CD4-positive, CD25-positive, alpha-beta regulatory T cell (primary cell): Measurements from ENCODE around the gene NRF1. TPM values are rescaled to one million over a fixed set of nuclear protein-coding genes. Genes with fewer than 3 reads are reported as not detected.
"Not testable (repeated sequence)": the region's sequence is repeated elsewhere in the genome, so short reads cannot be mapped to it uniquely, and the experiment has no call there.

Experiments
- ATAC-seq, 2 donors: fragments of 150-1000 bp; cut with Tn5 transposase; one replicate each; pipeline ENCODE4 v1.10.0; 2021; ENCODE audit warnings: low read depth in 2 of 2, moderate number of reproducible peaks in 2 of 2, moderate library complexity in 1 of 2
- DNase-seq, 3 donors: peaks; one replicate each; pipeline versions ENCODE4 v3.0.0 to v3.0.0-alpha.2; 2012 to 2022; ENCODE audit warnings: mixed read lengths in 1 of 3
- H3K27ac ChIP-seq: one replicate; pipeline ENCODE4 v1.7.0; 2013; ENCODE audit warnings: mild to moderate bottlenecking, low read length; ENCODE audit not compliant: insufficient read depth, poor library complexity, severe bottlenecking
- H3K27me3 ChIP-seq: one replicate; pipeline ENCODE4 v1.7.0; 2013; ENCODE audit warnings: low read length; ENCODE audit not compliant: control insufficient read depth, insufficient read depth
- H3K36me3 ChIP-seq: one replicate; pipeline ENCODE4 v1.7.0; 2013; ENCODE audit warnings: mild to moderate bottlenecking, low read length, moderate library complexity; ENCODE audit not compliant: control insufficient read depth, insufficient read depth
- H3K4me1 ChIP-seq: 2 replicates; pipeline ENCODE4 v1.7.0; 2013; ENCODE audit warnings: mild to moderate bottlenecking, low read length; ENCODE audit not compliant: insufficient read depth, control insufficient read depth, poor library complexity, severe bottlenecking
- H3K4me3 ChIP-seq: one replicate; pipeline ENCODE4 v1.7.0; 2013; ENCODE audit warnings: low read depth, mild to moderate bottlenecking, low read length, moderate library complexity
- H3K9me3 ChIP-seq, 2 experiments: 1 replicate in 1 of 2; 2 replicates in 1 of 2; pipeline ENCODE4 v1.7.0; 2013; ENCODE audit warnings: low read length in 2 of 2, mild to moderate bottlenecking in 1 of 2, moderate library complexity in 1 of 2; ENCODE audit not compliant: control insufficient read depth in 2 of 2
- H3K27ac Mint-ChIP-seq, 3 donors: one replicate each; pipeline ENCODE4 v1.8.0; 2020 to 2022; ENCODE audit warnings: mild to moderate bottlenecking in 3 of 3, mixed read lengths in 3 of 3, moderate library complexity in 2 of 3
- H3K27me3 Mint-ChIP-seq: one replicate; pipeline ENCODE4 v1.8.0; 2022; ENCODE audit warnings: mild to moderate bottlenecking, mixed read lengths
- H3K36me3 Mint-ChIP-seq: one replicate; pipeline ENCODE4 v1.8.0; 2020; ENCODE audit warnings: mixed read lengths
- H3K4me1 Mint-ChIP-seq, 4 donors: one replicate each; pipeline ENCODE4 v1.8.0; 2020 to 2022; ENCODE audit warnings: mixed read lengths in 4 of 4, mild to moderate bottlenecking in 1 of 4
- H3K4me3 Mint-ChIP-seq, 4 donors: one replicate each; pipeline ENCODE4 v1.8.0; 2020 to 2022; ENCODE audit warnings: mild to moderate bottlenecking in 4 of 4, mixed read lengths in 4 of 4, moderate library complexity in 3 of 4
- H3K9me3 Mint-ChIP-seq, 7 donors: one replicate each; pipeline ENCODE4 v1.8.0; 2020 to 2022; ENCODE audit warnings: mixed read lengths in 7 of 7, mild to moderate bottlenecking in 3 of 7, moderate library complexity in 2 of 7
- polyA plus RNA-seq, 4 donors: library from polyadenylated mRNA; unstranded; fragments of 300-500 nt; fragmentation: Illumina TruSeq; gene quantifications; one replicate each; pipeline ENCODE4 v1.2.3, GENCODE V29; 2021
- total RNA-seq: library from RNA; stranded (reverse); gene quantifications from one replicate; pipeline ENCODE4 v1.2.3, GENCODE V29; 2022

Gene NRF1
- total RNA-seq (42.5 TPM), polyA plus RNA-seq (10 to 100 TPM; 19.6 to 26.9 (median 25.0) TPM)

DNA sequence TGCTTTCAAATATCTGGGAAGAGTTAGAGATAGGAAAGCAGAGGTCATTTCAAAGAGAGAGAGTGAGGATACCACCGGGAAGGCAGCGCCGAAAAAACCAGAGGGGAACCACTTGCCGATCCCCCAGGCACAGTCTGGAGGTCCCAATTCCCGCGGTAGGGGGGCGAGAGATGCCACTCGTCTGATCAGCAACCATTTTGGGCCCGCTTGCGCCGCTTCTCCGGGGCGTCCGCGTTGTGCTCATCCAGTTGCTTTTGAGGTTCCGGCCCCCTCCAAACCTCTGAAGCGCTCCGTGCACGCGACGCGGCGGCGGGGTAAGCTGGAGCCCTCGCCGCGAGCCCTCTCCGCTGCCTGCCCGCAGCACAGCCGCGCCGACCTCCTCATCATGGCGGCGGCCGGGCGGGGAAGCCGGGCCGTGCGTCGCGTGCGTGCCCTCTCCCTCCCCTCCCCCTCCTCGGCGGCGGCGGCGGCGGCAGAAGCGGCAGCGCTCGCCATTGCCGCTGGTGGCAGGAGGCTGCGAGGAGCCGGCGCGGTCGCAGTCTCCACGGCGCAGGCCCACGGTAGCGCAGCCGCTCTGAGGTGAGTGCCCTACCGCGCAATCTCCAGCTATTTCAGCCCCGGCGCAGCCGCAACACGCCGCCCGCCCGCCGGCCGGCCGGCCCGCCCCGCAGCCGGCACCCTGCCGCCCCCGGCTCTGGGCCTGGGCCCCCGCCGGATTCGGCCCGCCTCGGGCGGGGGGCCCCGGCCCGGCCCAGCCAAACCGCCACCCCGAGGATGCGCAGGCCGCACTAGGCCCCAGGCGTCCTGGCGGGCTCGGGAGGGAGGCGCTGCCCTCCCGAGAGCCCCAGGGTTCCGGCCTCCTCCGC, at the start of gene NRF1:
Gene NRF1 (plus strand): TSS at position 475 of the 866 bp plus-strand sequence. CDS start 45,632 bp downstream, outside the sequence.
- H3K4me3 Mint-ChIP-seq = peak within 1 kb of the TSS; percentile 94 to 100 (median 98)
- Histone ChIP-seq H3K4me3 (peak within 1 kb of the TSS; percentile 96), H3K27me3 (no peaks in the 10 kb centered on the region), H3K27ac (peak within 1 kb of the TSS; percentile 81), H3K36me3 (no peaks in the 10 kb centered on the region), H3K9me3 (no peaks in the 10 kb centered on the region), H3K4me1 (peaks cover 52% of the 10 kb centered on the region)
- DNase-seq = peak; percentile 88 to 93 (median 92)
- H3K27ac Mint-ChIP-seq = peak within 1 kb of the TSS; percentile 96 to 98 (median 98)
- H3K9me3 Mint-ChIP-seq = peaks cover 0 to 2% (median 0%) of the 10 kb centered on the region in 7 donors
- peaks cover 17% of the 10 kb centered on the region for H3K36me3 Mint-ChIP-seq
- peaks cover 28 to 72% (median 49%) of the 10 kb centered on the region in 4 donors for H3K4me1 Mint-ChIP-seq
- ATAC-seq = peak; percentile 88
- no peaks in the 10 kb centered on the region for H3K27me3 Mint-ChIP-seq

DNA sequence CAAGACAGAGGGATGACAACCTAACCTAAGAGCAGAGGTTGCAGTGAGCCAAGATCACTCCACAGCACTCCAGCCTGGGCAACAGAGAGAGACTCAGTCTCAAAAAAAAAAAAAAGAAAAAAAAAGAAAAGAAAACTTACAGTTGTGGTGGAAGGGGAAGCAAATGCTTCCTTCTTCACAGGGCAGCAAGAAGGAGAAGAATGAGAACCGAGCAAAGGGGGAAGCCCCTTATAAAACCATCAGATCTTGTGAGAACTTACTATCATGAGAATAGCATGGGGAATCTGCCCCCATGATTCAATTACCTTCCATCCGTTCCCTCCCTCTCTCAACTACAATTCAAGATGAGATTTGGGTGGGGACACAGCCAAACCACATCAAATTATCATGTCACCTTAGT, 45.2 kb upstream of the NRF1 start:
- not testable (repeated sequence) for ATAC-seq, H3K4me1 ChIP-seq, DNase-seq, H3K4me1 Mint-ChIP-seq, H3K36me3 ChIP-seq, H3K27ac ChIP-seq, H3K9me3 Mint-ChIP-seq, H3K36me3 Mint-ChIP-seq, H3K9me3 ChIP-seq, H3K27ac Mint-ChIP-seq, H3K27me3 ChIP-seq, H3K4me3 Mint-ChIP-seq, H3K4me3 ChIP-seq
- peaks cover 27% of the 10 kb centered on the region for H3K27me3 Mint-ChIP-seq

DNA sequence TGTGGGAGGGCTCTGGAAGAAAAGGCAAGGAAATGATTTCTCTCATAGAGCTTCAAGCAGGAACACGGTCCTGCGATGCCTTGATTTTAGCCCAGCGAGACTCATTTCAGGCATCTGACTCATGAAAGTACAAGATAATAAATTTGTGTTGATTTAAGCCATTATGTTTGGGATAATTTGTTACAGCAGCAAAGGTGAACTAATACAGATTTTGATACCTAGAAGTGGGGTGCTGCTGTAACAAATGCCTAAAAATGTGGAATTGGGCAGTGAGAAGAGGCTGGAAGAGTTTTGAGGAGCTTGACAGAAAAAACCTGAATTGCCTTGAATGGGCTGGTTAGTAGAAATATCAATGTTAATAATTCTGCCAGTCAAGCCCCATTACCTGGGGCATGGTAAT, 44.1 kb upstream of the NRF1 start:
- ATAC-seq (no peak), DNase-seq (no peak)
- H3K4me3 ChIP-seq = no peak overlapping the region
- Mint-ChIP-seq H3K4me3 (no peak overlapping the region), H3K27me3 (peaks cover 27% of the 10 kb centered on the region), H3K4me1 (no peaks in the 10 kb centered on the region), H3K9me3 (peaks cover 0 to 6% (median 4%) of the 10 kb centered on the region in 7 donors), H3K27ac (no peak overlapping the region), H3K36me3 (no peaks in the 10 kb centered on the region)
- no peaks in the 10 kb centered on the region for H3K4me1 ChIP-seq
- peaks cover 0 to 5% of the 10 kb centered on the region in 2 experiments for H3K9me3 ChIP-seq
- no peaks in the 10 kb centered on the region for H3K36me3 ChIP-seq
- peaks cover 8% of the 10 kb centered on the region for H3K27me3 ChIP-seq
- H3K27ac ChIP-seq = no peak overlapping the region

DNA sequence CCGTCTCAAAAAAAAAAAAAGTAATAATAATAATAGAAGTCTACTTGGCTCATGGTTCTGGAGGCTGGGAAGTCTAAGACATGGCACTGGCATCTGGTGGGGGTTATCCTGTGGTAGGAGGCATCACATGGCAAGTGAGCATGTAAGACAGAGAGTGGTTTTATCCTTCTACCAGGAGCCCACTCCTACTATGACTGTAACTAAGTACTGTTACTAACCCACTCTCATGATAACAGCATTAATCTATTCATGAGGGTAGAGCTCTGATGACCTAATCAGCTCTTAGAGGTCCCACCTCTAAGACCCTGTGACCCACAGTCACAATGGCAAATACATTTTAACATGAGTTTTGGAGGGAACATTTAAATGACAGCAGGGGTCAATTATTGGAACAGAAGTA, 43.3 kb upstream of the NRF1 start:
- Mint-ChIP-seq H3K27ac (no peak overlapping the region), H3K4me1 (no peaks in the 10 kb centered on the region), H3K9me3 (peaks cover 0 to 6% (median 4%) of the 10 kb centered on the region in 7 donors), H3K4me3 (no peak overlapping the region), H3K36me3 (no peaks in the 10 kb centered on the region), H3K27me3 (peaks cover 27% of the 10 kb centered on the region)
- H3K27ac ChIP-seq = no peak overlapping the region
- ATAC-seq (no peak), DNase-seq (no peak)
- no peak overlapping the region for H3K4me3 ChIP-seq
- no peaks in the 10 kb centered on the region for H3K36me3 ChIP-seq
- no peaks in the 10 kb centered on the region for H3K4me1 ChIP-seq
- peaks cover 7% of the 10 kb centered on the region for H3K27me3 ChIP-seq
- peaks cover 0 to 5% of the 10 kb centered on the region in 2 experiments for H3K9me3 ChIP-seq

DNA sequence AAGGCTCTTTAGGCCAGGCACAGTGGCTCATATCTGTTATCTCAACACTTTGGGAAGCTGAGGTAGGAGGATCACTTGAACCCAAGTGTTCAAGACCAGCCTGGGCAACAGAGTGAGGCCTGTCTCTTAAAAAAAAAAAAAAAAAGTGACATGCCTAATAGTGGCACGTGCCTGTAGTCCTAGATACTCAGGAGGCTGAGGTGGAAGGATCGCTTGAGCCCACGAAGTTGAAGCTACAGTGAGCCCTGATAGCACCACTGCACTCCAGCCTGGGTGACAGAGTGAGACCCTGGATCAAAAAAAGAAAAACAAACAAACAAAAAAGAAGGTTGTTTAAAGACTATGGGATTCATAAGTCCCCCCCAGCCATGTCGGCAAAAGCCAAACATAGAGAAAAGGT, 42.2 kb upstream of the NRF1 start:
- Histone ChIP-seq H3K27me3 (peaks cover 7% of the 10 kb centered on the region), H3K27ac (no peak overlapping the region), H3K36me3 (no peaks in the 10 kb centered on the region), H3K9me3 (peaks cover 0 to 5% of the 10 kb centered on the region in 2 experiments), H3K4me1 (no peaks in the 10 kb centered on the region), H3K4me3 (no peak overlapping the region)
- Mint-ChIP-seq H3K27ac (no peak overlapping the region), H3K4me1 (no peaks in the 10 kb centered on the region), H3K9me3 (peaks cover 0 to 6% (median 4%) of the 10 kb centered on the region in 7 donors), H3K27me3 (peaks cover 21% of the 10 kb centered on the region), H3K4me3 (no peak overlapping the region), H3K36me3 (no peaks in the 10 kb centered on the region)
- DNase-seq (no peak), ATAC-seq (no peak)

DNA sequence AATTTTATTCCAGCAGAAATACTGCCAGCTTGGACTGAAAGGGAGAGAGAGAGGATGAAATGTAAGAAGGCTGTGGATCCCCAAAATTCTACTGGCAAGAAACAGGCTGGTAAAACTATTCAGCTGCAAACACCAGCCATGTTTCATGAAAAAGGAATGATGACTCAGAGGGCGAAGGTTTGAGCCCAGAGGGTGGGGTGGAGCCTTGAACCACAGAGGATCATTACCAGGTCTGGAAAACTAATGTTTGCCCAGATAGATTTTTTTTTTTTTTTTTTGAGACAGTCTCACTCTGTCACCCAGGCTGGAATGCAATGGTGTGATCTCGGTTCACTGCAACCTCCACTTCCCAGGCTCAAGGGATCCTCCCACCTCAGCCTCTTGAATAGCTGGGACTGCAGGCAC, 41.7 kb upstream of the NRF1 start:
- no peaks in the 10 kb centered on the region for H3K4me1 Mint-ChIP-seq

DNA sequence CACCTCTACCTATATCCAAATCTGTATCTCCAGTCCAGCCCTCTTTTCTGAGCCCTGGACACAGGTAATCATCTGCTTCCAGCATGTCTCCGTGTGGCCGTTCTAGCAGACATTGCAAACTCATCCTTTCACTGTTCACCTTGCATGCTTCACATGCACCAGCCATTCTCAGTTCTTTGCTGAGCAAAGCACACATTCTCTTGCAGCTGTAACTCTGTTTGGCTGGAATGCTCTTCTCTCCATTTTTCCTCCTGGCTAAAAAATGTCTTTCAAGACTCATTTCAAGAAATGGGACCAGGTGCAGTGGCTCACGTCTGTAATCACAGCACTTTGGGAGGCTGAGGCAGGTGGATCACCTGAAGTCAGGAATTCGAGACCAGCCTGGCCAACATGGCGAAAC, 40.3 kb upstream of the NRF1 start:
- no peaks in the 10 kb centered on the region for H3K4me1 Mint-ChIP-seq

More for the DNA sequence above, 41.7 kb upstream of the NRF1 start:
- no peaks in the 10 kb centered on the region for H3K36me3 ChIP-seq
- peaks cover 0 to 5% of the 10 kb centered on the region in 2 experiments for H3K9me3 ChIP-seq
- H3K4me1 ChIP-seq = no peaks in the 10 kb centered on the region
- H3K27me3 ChIP-seq = peaks cover 5% of the 10 kb centered on the region
- Mint-ChIP-seq H3K36me3 (no peaks in the 10 kb centered on the region), H3K27ac (no peak overlapping the region), H3K4me3 (no peak overlapping the region), H3K9me3 (peaks cover 0 to 6% (median 4%) of the 10 kb centered on the region in 7 donors), H3K27me3 (peaks cover 21% of the 10 kb centered on the region)
- H3K4me3 ChIP-seq = no peak overlapping the region
- ATAC-seq = no peak
- DNase-seq = no peak
- H3K27ac ChIP-seq = no peak overlapping the region

More for the DNA sequence above, 40.3 kb upstream of the NRF1 start:
- Mint-ChIP-seq H3K36me3 (peaks cover under 1% of the 10 kb centered on the region), H3K27me3 (peaks cover 16% of the 10 kb centered on the region), H3K27ac (no peak overlapping the region), H3K4me3 (no peak overlapping the region), H3K9me3 (peaks cover 1 to 8% (median 4%) of the 10 kb centered on the region in 7 donors)
- DNase-seq = no peak
- ATAC-seq = no peak
- Histone ChIP-seq H3K27ac (no peak overlapping the region), H3K27me3 (peaks cover 4% of the 10 kb centered on the region), H3K36me3 (no peaks in the 10 kb centered on the region), H3K4me3 (no peak overlapping the region), H3K9me3 (peaks cover 0 to 5% of the 10 kb centered on the region in 2 experiments), H3K4me1 (no peaks in the 10 kb centered on the region)
